DOHH2 (cell line): Measurements from ENCODE around the gene PRRC2A.

ENCODE experiments used
- H3F3A ChIP-seq: fragments of 200-600 bp; sonication (generic), shearing (Covaris generic); 2 replicates; pipeline ENCODE4 v1.6.0; 2016; ENCODE audit warnings: antibody characterized with exemption, mild to moderate bottlenecking; ENCODE audit not compliant: control insufficient read depth, insufficient read depth
- H3K27ac ChIP-seq: fragments of 200-600 bp; sonication (generic); 2 replicates; pipeline ENCODE4 v1.5.1; 2014; ENCODE audit warnings: low read depth, mild to moderate bottlenecking, low read length, moderate library complexity
- H3K27me3 ChIP-seq: fragments of 200-600 bp; sonication (generic); 2 replicates; pipeline ENCODE4 v1.6.1; 2014; ENCODE audit warnings: mild to moderate bottlenecking, low read length, mixed read lengths; ENCODE audit not compliant: control insufficient read depth
- H3K36me3 ChIP-seq: fragments of 200-600 bp; sonication (generic); 2 replicates; pipeline ENCODE4 v1.6.1; 2014; ENCODE audit warnings: mild to moderate bottlenecking, low read length, moderate library complexity, mixed read lengths; ENCODE audit not compliant: control insufficient read depth
- H3K4me1 ChIP-seq: fragments of 200-600 bp; sonication (generic); 2 replicates; pipeline ENCODE4 v1.6.1; 2014; ENCODE audit warnings: mild to moderate bottlenecking, low read length, mixed read lengths; ENCODE audit not compliant: control insufficient read depth
- H3K4me2 ChIP-seq: fragments of 200-600 bp; sonication (generic); 2 replicates; pipeline ENCODE4 v1.6.0; 2014; ENCODE audit warnings: mild to moderate bottlenecking, low read length, moderate library complexity
- H3K4me3 ChIP-seq: fragments of 200-600 bp; sonication (generic); 2 replicates; pipeline ENCODE4 v1.5.1; 2014; ENCODE audit warnings: mild to moderate bottlenecking, low read length, mixed read lengths
- H3K79me2 ChIP-seq: fragments of 200-600 bp; sonication (generic); 2 replicates; pipeline ENCODE4 v1.6.1; 2014; ENCODE audit warnings: mild to moderate bottlenecking, low read length, mixed read lengths; ENCODE audit not compliant: control insufficient read depth
- H3K9me2 ChIP-seq: fragments of 200-600 bp; sonication (generic); replicated peaks from 2 replicates; pipeline ENCODE4 v1.6.1; 2014; ENCODE audit warnings: mild to moderate bottlenecking, low read length, mixed read lengths; ENCODE audit not compliant: control insufficient read depth
- H3K9me3 ChIP-seq: fragments of 200-600 bp; sonication (generic); 2 replicates; pipeline ENCODE4 v1.6.1; 2014; ENCODE audit warnings: antibody characterized with exemption, low read length, mixed read lengths; ENCODE audit not compliant: control insufficient read depth, insufficient read depth
- H4K20me1 ChIP-seq: fragments of 200-600 bp; sonication (generic); 2 replicates; pipeline ENCODE4 v1.6.0; 2014; ENCODE audit warnings: low read depth, mild to moderate bottlenecking, antibody characterized with exemption, low read length, moderate library complexity; ENCODE audit not compliant: control insufficient read depth, insufficient read depth
- CTCF ChIP-seq: fragments of 200-600 bp; sonication (generic); IDR thresholded peaks from one replicate; pipeline ENCODE4 v1.5.1; 2014; ENCODE audit warnings: antibody characterized with exemption, mild to moderate bottlenecking, low read depth, low read length; ENCODE audit not compliant: poor library complexity, severe bottlenecking
- EZH2phosphoT487 ChIP-seq: fragments of 200-600 bp; sonication (generic); IDR thresholded peaks from 2 replicates; pipeline ENCODE4 v1.6.1; 2017; ENCODE audit warnings: borderline replicate concordance, mild to moderate bottlenecking, antibody characterized with exemption, low read length, moderate library complexity, mixed read lengths

The PRRC2A gene

GRCh38 chr6:31585491-31585890 is 35.0 kb upstream of the PRRC2A start:
- Histone ChIP-seq H3F3A (peaks cover 13% of the 10 kb centered on the region), H3K79me2 (no peaks in the 10 kb centered on the region), H3K4me1 (peaks cover 56% of the 10 kb centered on the region), H3K36me3 (no peaks in the 10 kb centered on the region), H3K27ac (peak overlapping the region; percentile 19), H3K9me3 (no peaks in the 10 kb centered on the region), H3K27me3 (peaks cover 20% of the 10 kb centered on the region), H3K4me3 (0 out of 2 replicates have a peak overlapping the region, but pooled peaks have one; percentile 8), H4K20me1 (no peaks in the 10 kb centered on the region), H3K4me2 (peak overlapping the region; percentile 52), H3K9me2 (no peaks in the 10 kb centered on the region)
- TF ChIP-seq CTCF = peak; percentile 85
- no peak for TF ChIP-seq EZH2phosphoT487

GRCh38 chr6:31586008-31586407 is 34.5 kb upstream of the PRRC2A start, which contains the start of gene LST1:
Gene LST1 (plus strand): TSS chr6:31586277. CDS start chr6:31587300, 1,023 bp downstream.
- peaks cover 17% of the 10 kb centered on the region for H3K27me3 ChIP-seq
- no peaks in the 10 kb centered on the region for H3K36me3 ChIP-seq
- H3K27ac ChIP-seq = peak within 1 kb of the TSS; percentile 19
- peak within 1 kb of the TSS; percentile 8 for H3K4me3 ChIP-seq
- H4K20me1 ChIP-seq = no peaks in the 10 kb centered on the region
- H3F3A ChIP-seq = peaks cover 13% of the 10 kb centered on the region
- H3K9me2 ChIP-seq = no peaks in the 10 kb centered on the region
- TF ChIP-seq CTCF = no peak
- TF ChIP-seq EZH2phosphoT487 = no peak
- H3K4me1 ChIP-seq = peaks cover 52% of the 10 kb centered on the region
- no peaks in the 10 kb centered on the region for H3K9me3 ChIP-seq
- H3K79me2 ChIP-seq = no peaks in the 10 kb centered on the region
- peak within 1 kb of the TSS; percentile 52 for H3K4me2 ChIP-seq

GRCh38 chr6:31586599-31587281 is 33.8 kb upstream of the PRRC2A start:
- Histone ChIP-seq H3K4me2 (peak overlapping the region; percentile 52), H3F3A (peaks cover 13% of the 10 kb centered on the region), H3K9me2 (no peaks in the 10 kb centered on the region), H3K9me3 (no peaks in the 10 kb centered on the region), H3K27me3 (peaks cover 9% of the 10 kb centered on the region), H3K79me2 (no peaks in the 10 kb centered on the region), H4K20me1 (no peaks in the 10 kb centered on the region), H3K4me3 (peak overlapping the region; percentile 8), H3K27ac (0 out of 2 replicates have a peak overlapping the region, but pooled peaks have one; percentile 19), H3K36me3 (no peaks in the 10 kb centered on the region), H3K4me1 (peaks cover 45% of the 10 kb centered on the region)
- TF ChIP-seq CTCF = no peak
- no peak for TF ChIP-seq EZH2phosphoT487
